BJ (cell line): ENCODE data around the gene PNKD. TPM values are rescaled to one million over a fixed set of nuclear protein-coding genes. Genes with fewer than 3 reads are reported as not detected.

ENCODE experiments used
- CTCF ChIA-PET: fragments of 350-600 bp; formaldehyde crosslinking; extraction: SDS; loops from one replicate; lab custom pipeline; 2021; ENCODE audit warnings: antibody characterized with exemption, inconsistent platforms; lab: Yijun Ruan, JAX
- POLR2A ChIA-PET: fragments of 300-600 bp; sonication (Branson Sonifier 250); formaldehyde crosslinking; extraction: SDS; loops from one replicate; lab custom pipeline; 2021; ENCODE audit warnings: antibody characterized with exemption; lab: Charles Lee
- DNase-seq: peaks from one replicate; pipeline ENCODE4 v3.0.0-alpha.2; 2011; ENCODE audit warnings: low read depth
- H3K27me3 ChIP-seq: 2 replicates; pipeline ENCODE4 v1.6.0; 2011; ENCODE audit warnings: low read length; ENCODE audit not compliant: control insufficient read depth, insufficient read depth
- H3K36me3 ChIP-seq: 2 replicates; pipeline ENCODE4 v1.5.1; 2011; ENCODE audit warnings: low read length; ENCODE audit not compliant: control insufficient read depth, insufficient read depth
- H3K4me3 ChIP-seq: 2 replicates; pipeline ENCODE4 v1.5.1; 2011; ENCODE audit warnings: low read depth, mild to moderate bottlenecking, control low read depth, low read length
- polyA plus RNA-seq: library from polyadenylated mRNA; depleted of rRNA; stranded (reverse); fragments of >200 nt; gene quantifications from 2 replicates; pipeline ENCODE4 v1.2.3, GENCODE V29; 2011
- TF ChIP-seq, protein P1 (sequence below): IDR thresholded peaks from 2 replicates; pipeline ENCODE4 v1.5.1; 2011; ENCODE audit warnings: low read depth, mild to moderate bottlenecking, control low read depth, inconsistent platforms, low read length, moderate library complexity; ENCODE audit not compliant: insufficient read depth

The PNKD gene
- polyA plus RNA-seq, 1 experiment, result 54.5 TPM

DNA sequence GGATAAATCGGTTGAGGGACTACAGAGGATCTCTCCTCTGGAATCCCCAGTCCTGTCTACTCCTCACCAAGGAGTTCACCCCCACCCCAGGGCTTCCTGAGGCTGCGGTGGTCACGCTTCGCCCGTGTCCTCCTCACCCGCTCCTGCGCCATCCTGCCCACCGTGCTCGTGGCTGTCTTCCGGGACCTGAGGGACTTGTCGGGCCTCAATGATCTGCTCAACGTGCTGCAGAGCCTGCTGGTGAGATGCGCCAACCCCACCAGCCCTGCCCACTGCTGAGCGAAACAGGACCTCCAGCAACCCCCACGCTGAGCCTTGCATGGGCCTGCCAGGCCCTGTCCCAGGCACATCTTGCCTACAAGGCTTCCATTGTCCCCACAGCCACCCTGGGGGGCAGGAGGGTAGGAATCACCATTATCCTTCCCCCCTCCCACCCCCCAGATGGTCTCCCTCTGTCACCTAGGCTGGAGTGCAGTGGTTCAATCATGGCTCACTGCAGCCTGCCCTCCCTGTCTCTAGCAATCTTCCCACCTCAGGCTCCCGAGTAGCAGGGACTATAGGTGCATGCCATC lies 122.7 kb downstream of the PNKD start:
- TF ChIP-seq, protein P1, sequence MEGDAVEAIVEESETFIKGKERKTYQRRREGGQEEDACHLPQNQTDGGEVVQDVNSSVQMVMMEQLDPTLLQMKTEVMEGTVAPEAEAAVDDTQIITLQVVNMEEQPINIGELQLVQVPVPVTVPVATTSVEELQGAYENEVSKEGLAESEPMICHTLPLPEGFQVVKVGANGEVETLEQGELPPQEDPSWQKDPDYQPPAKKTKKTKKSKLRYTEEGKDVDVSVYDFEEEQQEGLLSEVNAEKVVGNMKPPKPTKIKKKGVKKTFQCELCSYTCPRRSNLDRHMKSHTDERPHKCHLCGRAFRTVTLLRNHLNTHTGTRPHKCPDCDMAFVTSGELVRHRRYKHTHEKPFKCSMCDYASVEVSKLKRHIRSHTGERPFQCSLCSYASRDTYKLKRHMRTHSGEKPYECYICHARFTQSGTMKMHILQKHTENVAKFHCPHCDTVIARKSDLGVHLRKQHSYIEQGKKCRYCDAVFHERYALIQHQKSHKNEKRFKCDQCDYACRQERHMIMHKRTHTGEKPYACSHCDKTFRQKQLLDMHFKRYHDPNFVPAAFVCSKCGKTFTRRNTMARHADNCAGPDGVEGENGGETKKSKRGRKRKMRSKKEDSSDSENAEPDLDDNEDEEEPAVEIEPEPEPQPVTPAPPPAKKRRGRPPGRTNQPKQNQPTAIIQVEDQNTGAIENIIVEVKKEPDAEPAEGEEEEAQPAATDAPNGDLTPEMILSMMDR, result no peak
- no peak overlapping the region for H3K4me3 ChIP-seq
- CTCF ChIA-PET, result interaction anchor here (0.6 to 2.0 kb wide), 4 partner anchors 56 to 120 kb away, joined by 3 to 6 read pairs (median 4); no protein-coding TSS in a partner anchor
- no peaks in the 10 kb centered on the region for H3K36me3 ChIP-seq
- POLR2A ChIA-PET, result interaction anchor here (0.6 kb wide), 1 partner anchor 180 kb away, joined by 11 read pairs; no protein-coding TSS in a partner anchor
- no peaks in the 10 kb centered on the region for H3K27me3 ChIP-seq
- DNase-seq, result no peak

DNA sequence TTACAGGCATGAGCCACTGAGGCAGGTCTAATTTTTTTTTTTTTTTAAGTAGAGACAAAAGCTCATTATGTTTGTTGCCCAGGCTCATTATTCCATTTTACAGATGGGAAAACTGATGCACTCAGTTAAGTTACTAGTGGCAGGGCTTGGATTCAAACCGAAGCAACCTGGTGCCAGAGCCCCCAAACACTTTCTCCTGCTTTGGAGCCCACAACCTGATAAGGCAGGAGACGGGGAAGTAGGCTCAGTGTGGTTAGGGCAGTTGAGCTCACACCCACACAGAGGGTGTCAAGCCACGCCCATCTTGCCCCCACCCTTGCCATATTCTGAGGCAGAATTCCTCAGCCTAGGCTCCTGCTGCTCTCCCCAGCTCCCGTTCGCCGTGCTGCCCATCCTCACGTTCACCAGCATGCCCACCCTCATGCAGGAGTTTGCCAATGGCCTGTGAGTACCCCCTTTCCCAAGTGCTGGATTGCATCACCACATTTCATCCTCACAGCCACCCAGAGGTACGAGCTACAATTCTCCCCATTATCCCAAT lies 123.5 kb downstream of the PNKD start:
- TF ChIP-seq, protein P1, result no peak
- ChIA-PET POLR2A (no interaction called here), CTCF (interaction anchor here (0.6 to 2.0 kb wide), 9 partner anchors 9 to 208 kb away, joined by 3 to 6 read pairs (median 3); no protein-coding TSS in a partner anchor)
- Histone ChIP-seq H3K36me3 (no peaks in the 10 kb centered on the region), H3K4me3 (no peak overlapping the region), H3K27me3 (no peaks in the 10 kb centered on the region)
- DNase-seq, result no peak

DNA sequence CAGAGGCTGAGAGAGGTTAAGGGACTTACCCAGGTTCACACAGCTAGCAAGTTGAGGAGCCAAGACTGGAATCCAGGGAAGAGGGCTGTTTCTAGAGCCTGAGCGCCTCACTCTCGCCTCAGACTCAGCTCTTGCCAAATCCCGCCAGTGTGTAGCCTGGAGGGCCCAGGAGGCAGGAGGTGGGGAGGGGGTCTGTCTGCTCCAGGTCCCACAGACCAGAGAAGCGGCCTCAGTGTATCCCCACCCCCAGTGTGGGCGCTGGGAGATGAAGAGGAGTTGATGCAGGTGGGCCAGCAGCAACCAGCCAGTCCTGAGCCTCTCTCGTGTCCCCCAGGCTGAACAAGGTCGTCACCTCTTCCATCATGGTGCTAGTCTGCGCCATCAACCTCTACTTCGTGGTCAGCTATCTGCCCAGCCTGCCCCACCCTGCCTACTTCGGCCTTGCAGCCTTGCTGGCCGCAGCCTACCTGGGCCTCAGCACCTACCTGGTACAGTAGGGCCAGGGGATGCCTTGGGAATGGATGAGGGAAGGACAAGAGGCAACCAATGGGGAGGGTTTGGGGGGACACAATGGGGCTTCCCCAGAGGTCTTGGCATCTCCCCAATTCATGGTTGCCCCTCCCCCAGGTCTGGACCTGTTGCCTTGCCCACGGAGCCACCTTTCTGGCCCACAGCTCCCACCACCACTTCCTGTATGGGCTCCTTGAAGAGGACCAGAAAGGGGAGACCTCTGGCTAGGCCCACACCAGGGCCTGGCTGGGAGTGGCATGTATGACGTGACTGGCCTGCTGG lies 124.2 kb downstream of the PNKD start:
- TF ChIP-seq, protein P1, result no peak
- no peak for DNase-seq
- Histone ChIP-seq H3K36me3 (no peaks in the 10 kb centered on the region), H3K27me3 (no peaks in the 10 kb centered on the region), H3K4me3 (no peak overlapping the region)
- CTCF ChIA-PET, result interaction anchor here (0.9 to 3.0 kb wide), 11 partner anchors 10 to 209 kb away, joined by 3 to 21 read pairs (median 4); no protein-coding TSS in a partner anchor
- POLR2A ChIA-PET, result no interaction called here

DNA sequence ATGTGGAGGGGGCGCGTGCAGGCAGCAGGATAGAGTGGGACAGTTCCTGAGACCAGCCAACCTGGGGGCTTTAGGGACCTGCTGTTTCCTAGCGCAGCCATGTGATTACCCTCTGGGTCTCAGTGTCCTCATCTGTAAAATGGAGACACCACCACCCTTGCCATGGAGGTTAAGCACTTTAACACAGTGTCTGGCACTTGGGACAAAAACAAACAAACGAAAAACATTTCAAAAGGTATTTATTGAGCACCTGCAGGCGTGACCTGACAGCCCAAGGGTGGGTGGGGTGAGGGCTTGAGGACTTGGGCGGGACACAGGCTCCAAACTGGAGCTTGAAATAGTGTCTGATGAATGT lies 124.7 kb downstream of the PNKD start:
- CTCF ChIA-PET, result interaction anchor here (1.3 to 3.0 kb wide), 7 partner anchors 60 to 124 kb away, joined by 3 to 21 read pairs (median 6); partner anchors contain the start of gene TMBIM1
- POLR2A ChIA-PET, result no interaction called here
- TF ChIP-seq, protein P1, result no peak
- H3K27me3 ChIP-seq, result no peaks in the 10 kb centered on the region
- no peak overlapping the region for H3K4me3 ChIP-seq
- no peaks in the 10 kb centered on the region for H3K36me3 ChIP-seq
- DNase-seq, result no peak

DNA sequence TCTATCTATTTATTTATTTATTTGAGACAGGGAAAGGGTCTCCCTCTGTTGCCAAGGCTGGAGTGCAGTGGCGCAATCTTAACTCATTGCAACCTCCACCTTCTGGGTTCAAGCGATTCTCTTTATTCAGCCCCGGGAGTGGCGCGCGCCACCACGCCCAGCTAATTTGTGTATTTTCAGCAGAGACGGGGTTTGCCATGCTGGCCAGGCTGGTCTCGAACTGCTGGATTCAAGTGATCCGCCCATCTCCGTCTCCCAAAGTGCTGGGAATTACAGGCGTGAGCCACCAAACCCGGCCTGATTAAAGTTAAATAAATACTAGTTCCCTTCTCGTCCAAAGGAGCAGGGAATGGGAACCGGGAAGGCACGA lies 125.1 kb downstream of the PNKD start:
- H3K27me3 ChIP-seq, result no peaks in the 10 kb centered on the region
- CTCF ChIA-PET, result interaction anchor here (1.1 to 3.0 kb wide), 11 partner anchors 9 to 124 kb away, joined by 3 to 21 read pairs (median 6); partner anchors contain the start of gene TMBIM1
- H3K36me3 ChIP-seq, result no peaks in the 10 kb centered on the region
- POLR2A ChIA-PET, result interaction anchor here (1.0 kb wide), 1 partner anchor 13 kb away, joined by 3 read pairs; no protein-coding TSS in a partner anchor
- no peak for DNase-seq
- TF ChIP-seq, protein P1, result no peak
- peak overlapping the region; percentile 36 for H3K4me3 ChIP-seq
